Measurements from ENCODE around the gene SCYGR1.

DNA sequence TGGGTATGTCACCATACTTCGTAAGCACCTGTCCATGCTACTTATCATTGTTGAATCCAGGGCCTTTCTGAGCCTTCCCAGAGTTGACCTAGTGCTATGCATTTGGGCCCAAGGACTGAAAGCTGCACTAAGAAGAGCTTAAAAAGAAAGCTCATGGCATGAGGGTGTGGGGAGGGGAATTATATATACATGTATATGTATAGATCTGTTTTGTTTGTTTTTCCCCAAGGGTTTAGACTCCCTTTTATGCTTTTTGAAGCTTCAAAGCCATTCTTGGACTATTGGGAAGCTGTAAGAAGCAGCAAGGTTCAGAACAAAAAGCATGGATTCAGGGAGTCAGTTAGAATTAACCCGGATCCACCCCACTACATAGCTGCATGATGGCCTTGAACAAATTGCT lies 39.4 kb downstream of the SCYGR1 start:
- no peak for TF ChIP-seq POLR2A (IDR thresholded peaks at IDR 0.05)
- TF ChIP-seq, protein P1, sequence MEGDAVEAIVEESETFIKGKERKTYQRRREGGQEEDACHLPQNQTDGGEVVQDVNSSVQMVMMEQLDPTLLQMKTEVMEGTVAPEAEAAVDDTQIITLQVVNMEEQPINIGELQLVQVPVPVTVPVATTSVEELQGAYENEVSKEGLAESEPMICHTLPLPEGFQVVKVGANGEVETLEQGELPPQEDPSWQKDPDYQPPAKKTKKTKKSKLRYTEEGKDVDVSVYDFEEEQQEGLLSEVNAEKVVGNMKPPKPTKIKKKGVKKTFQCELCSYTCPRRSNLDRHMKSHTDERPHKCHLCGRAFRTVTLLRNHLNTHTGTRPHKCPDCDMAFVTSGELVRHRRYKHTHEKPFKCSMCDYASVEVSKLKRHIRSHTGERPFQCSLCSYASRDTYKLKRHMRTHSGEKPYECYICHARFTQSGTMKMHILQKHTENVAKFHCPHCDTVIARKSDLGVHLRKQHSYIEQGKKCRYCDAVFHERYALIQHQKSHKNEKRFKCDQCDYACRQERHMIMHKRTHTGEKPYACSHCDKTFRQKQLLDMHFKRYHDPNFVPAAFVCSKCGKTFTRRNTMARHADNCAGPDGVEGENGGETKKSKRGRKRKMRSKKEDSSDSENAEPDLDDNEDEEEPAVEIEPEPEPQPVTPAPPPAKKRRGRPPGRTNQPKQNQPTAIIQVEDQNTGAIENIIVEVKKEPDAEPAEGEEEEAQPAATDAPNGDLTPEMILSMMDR (IDR thresholded peaks at IDR 0.05): no peak

Data from thyroid gland (tissue), 4 donors.